Stomach (tissue), 4 donors: Measurements from ENCODE around the gene B3GNT8.

Experiments used
- CTCF ChIP-seq, 7 experiments: fragments of 450-650 bp in 4 of 7; fragments of 200-600 bp in 3 of 7; sonication (generic) in 3 of 7; IDR thresholded peaks; one replicate each; pipeline ENCODE4 v1.5.1; 2016 to 2019; ENCODE audit warnings: antibody characterized with exemption in 7 of 7, control low read depth in 2 of 7, mild to moderate bottlenecking in 1 of 7
- POLR2AphosphoS5 ChIP-seq, 3 donors: sonication (generic); formaldehyde crosslinking; IDR thresholded peaks; one replicate each; pipeline ENCODE4 v1.6.1; 2016; ENCODE audit warnings: antibody characterized with exemption in 3 of 3

- TF ChIP-seq CTCF (IDR thresholded peaks at IDR 0.05) (no peak), POLR2AphosphoS5 (IDR thresholded peaks at IDR 0.05) (no peak)
Measured at GRCh38 chr19:41436674-41436951, 9.4 kb upstream of the B3GNT8 start.
